GM23338 (cell line): ENCODE results near the gene PAIP2. TPM values are rescaled to one million over a fixed set of nuclear protein-coding genes. Genes with fewer than 3 reads are reported as not detected.

Experiments
- ATAC-seq: fragments of 200-7000 bp; cut with Tn5 transposase; 3 replicates; pipeline ENCODE4 v1.9.1; 2020
- DNase-seq: peaks from one replicate; pipeline ENCODE4 v3.0.0-alpha.2; 2015; ENCODE audit warnings: low spot score
- H2AFZ ChIP-seq: fragments of 200-600 bp; sonication (generic); 2 replicates; pipeline ENCODE4 v1.8.0; 2016; ENCODE audit warnings: antibody characterized with exemption, mild to moderate bottlenecking, moderate library complexity
- H3F3A ChIP-seq: fragments of 200-600 bp; sonication (generic); replicated peaks from 2 replicates; pipeline ENCODE4 v1.8.0; 2017; ENCODE audit warnings: antibody characterized with exemption, mixed run types, low read depth
- H3K27ac ChIP-seq: fragments of 200-600 bp; sonication (generic); 2 replicates; pipeline ENCODE4 v1.6.1; 2016; ENCODE audit warnings: low read depth
- H3K27me3 ChIP-seq: fragments of 200-600 bp; sonication (generic); 2 replicates; pipeline ENCODE4 v1.8.0; 2016; ENCODE audit warnings: mild to moderate bottlenecking, mixed run types, moderate library complexity; ENCODE audit not compliant: insufficient read depth
- H3K36me3 ChIP-seq: fragments of 200-600 bp; sonication (generic); 2 replicates; pipeline ENCODE4 v1.8.0; 2016; ENCODE audit warnings: mild to moderate bottlenecking; ENCODE audit not compliant: insufficient read depth
- H3K4me1 ChIP-seq: fragments of 200-600 bp; sonication (generic); 2 replicates; pipeline ENCODE4 v1.8.0; 2016; ENCODE audit warnings: mild to moderate bottlenecking, moderate library complexity; ENCODE audit not compliant: insufficient read depth
- H3K4me2 ChIP-seq: fragments of 200-600 bp; sonication (generic); 2 replicates; pipeline ENCODE4 v1.7.1; 2017; ENCODE audit warnings: mixed run types
- H3K4me3 ChIP-seq: fragments of 200-600 bp; sonication (generic); 2 replicates; pipeline ENCODE4 v1.6.1; 2016; ENCODE audit warnings: mixed run types
- H3K79me2 ChIP-seq: fragments of 200-600 bp; sonication (generic); replicated peaks from 2 replicates; pipeline ENCODE4 v1.8.0; 2017; ENCODE audit warnings: mild to moderate bottlenecking; ENCODE audit not compliant: insufficient read depth
- H3K9me2 ChIP-seq: fragments of 200-600 bp; sonication (generic); 2 replicates; pipeline ENCODE4 v1.8.0; 2017; ENCODE audit not compliant: insufficient read depth
- H4K20me1 ChIP-seq: fragments of 200-600 bp; sonication (generic); replicated peaks from 2 replicates; pipeline ENCODE4 v1.8.0; 2017; ENCODE audit warnings: mild to moderate bottlenecking; ENCODE audit not compliant: insufficient read depth
- H3K27ac Mint-ChIP-seq: 2 replicates; pipeline ENCODE4 v1.8.0; 2020; ENCODE audit warnings: inconsistent platforms, mild to moderate bottlenecking, moderate library complexity, mixed read lengths
- H3K27me3 Mint-ChIP-seq: 3 replicates; pipeline ENCODE4 v1.8.0; 2022; ENCODE audit warnings: low read depth, mild to moderate bottlenecking, moderate library complexity, mixed read lengths, inconsistent platforms; ENCODE audit not compliant: insufficient read depth, poor library complexity
- H3K36me3 Mint-ChIP-seq: 3 replicates; pipeline ENCODE4 v1.8.0; 2021; ENCODE audit warnings: low read depth, mild to moderate bottlenecking, inconsistent platforms, moderate library complexity, mixed read lengths
- H3K4me1 Mint-ChIP-seq: 3 replicates; pipeline ENCODE4 v1.8.0; 2020; ENCODE audit warnings: mild to moderate bottlenecking, inconsistent platforms, mixed read lengths
- H3K4me3 Mint-ChIP-seq: 3 replicates; pipeline ENCODE4 v1.8.0; 2021; ENCODE audit warnings: moderate library complexity, mild to moderate bottlenecking, inconsistent platforms, mixed read lengths
- H3K9me3 Mint-ChIP-seq: 3 replicates; pipeline ENCODE4 v1.8.0; 2020; ENCODE audit warnings: moderate library complexity, mild to moderate bottlenecking, inconsistent platforms, mixed read lengths
- CREB1 ChIP-seq: fragments of 250-450 bp; sonication (Bioruptor Pico); IDR thresholded peaks from 2 replicates; pipeline ENCODE4 v1.5.0; 2020; ENCODE audit warnings: low read depth, mild to moderate bottlenecking, moderate library complexity
- EZH2phosphoT487 ChIP-seq: fragments of 200-600 bp; sonication (generic); IDR thresholded peaks from one replicate; pipeline ENCODE4 v1.8.1; 2018; ENCODE audit warnings: antibody characterized with exemption; ENCODE audit not compliant: unreplicated experiment
- JUNB ChIP-seq: IDR thresholded peaks from one replicate; pipeline ENCODE4 v1.6.1; 2016; ENCODE audit warnings: antibody characterized with exemption; ENCODE audit not compliant: unreplicated experiment
- NANOG ChIP-seq: IDR thresholded peaks from 2 replicates; pipeline ENCODE4 v1.6.1; 2016; ENCODE audit warnings: antibody characterized with exemption, borderline replicate concordance
- POLR2AphosphoS5 ChIP-seq: IDR thresholded peaks from 2 replicates; pipeline ENCODE4 v1.6.1; 2016; ENCODE audit warnings: antibody characterized with exemption, low read depth
- REST ChIP-seq: IDR thresholded peaks from one replicate; pipeline ENCODE4 v1.6.1; 2018; ENCODE audit warnings: antibody characterized with exemption; ENCODE audit not compliant: unreplicated experiment
- STAT1 ChIP-seq: IDR thresholded peaks from one replicate; pipeline ENCODE4 v1.6.1; 2016; ENCODE audit warnings: antibody characterized with exemption; ENCODE audit not compliant: unreplicated experiment
- ZNF331 ChIP-seq: fragments of 250-450 bp; sonication (Bioruptor Pico); IDR thresholded peaks from 2 replicates; pipeline ENCODE4 v1.5.0; 2020; ENCODE audit warnings: low read depth, mild to moderate bottlenecking, moderate library complexity
- polyA plus RNA-seq: library from polyadenylated mRNA; unstranded; fragments of >200 nt; fragmentation: Nextera tagmentation; extraction: Ambion mirVana; gene quantifications from 2 replicates; pipeline ENCODE4 v1.2.1, GENCODE V29; 2016
- total RNA-seq: library from RNA; depleted of rRNA; stranded (reverse); fragments of >200 nt; shearing (Covaris generic); gene quantifications from 2 replicates; pipeline ENCODE4 v1.2.3, GENCODE V29; 2014
- TF ChIP-seq, protein P1 (sequence below): IDR thresholded peaks from 2 replicates; pipeline ENCODE4 v1.6.1; 2016; ENCODE audit warnings: antibody characterized with exemption
- TF ChIP-seq, protein P2 (sequence below), 2 experiments: fragments of 200-600 bp in 1 of 2; sonication (generic) in 1 of 2; conservative IDR thresholded peaks; 2 replicates each; pipeline versions ENCODE4 v1.5.1 to v1.6.1; 2016 to 2017; ENCODE audit warnings: antibody characterized with exemption in 2 of 2, low read depth in 2 of 2, mild to moderate bottlenecking in 2 of 2, moderate library complexity in 1 of 2

The PAIP2 gene
- total and polyA plus RNA-seq, 2 experiments from 2014 or later = 132 to 277 TPM

DNA sequence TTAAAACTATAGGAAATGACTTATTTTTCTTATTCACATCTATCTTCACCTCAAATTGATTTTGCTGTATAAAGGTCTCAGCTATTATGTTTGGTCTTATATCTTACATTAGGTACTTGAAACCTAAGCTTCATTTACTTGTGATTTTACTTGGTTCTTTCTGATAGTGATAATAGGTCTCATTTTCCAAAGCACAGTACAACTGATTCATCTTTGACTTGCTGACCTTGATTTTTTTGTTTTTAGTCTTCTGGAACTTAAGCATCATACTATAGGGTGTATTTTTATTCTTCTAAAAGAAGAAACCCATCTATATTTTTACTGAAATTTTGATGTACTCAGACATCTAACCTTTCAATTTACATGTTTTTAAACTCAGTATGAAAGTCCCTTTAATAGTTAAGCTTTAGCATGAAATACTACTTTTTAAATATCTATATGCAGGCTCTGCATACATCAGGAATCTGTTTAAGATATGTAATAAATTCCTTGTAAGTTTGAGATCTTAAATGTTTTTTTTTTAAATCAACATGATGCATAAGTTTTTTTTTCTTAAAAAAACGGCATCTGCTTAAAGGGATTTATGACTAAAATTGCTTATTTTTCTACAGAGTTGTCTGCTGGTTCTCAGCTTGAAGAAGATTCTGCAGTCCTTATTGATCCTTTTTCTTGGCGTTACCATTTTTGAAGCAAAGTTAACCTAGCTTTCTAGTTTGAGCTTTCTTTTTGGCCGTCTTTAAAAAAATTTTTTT lies 34.9 kb upstream of the PAIP2 start:
- Histone ChIP-seq H3F3A (no peaks in the 10 kb centered on the region), H3K36me3 (no peaks in the 10 kb centered on the region), H3K4me3 (no peak overlapping the region), H3K9me2 (no peaks in the 10 kb centered on the region), H3K27me3 (no peaks in the 10 kb centered on the region), H3K79me2 (peaks cover 100% of the 10 kb centered on the region), H4K20me1 (peaks cover 91% of the 10 kb centered on the region), H2AFZ (no peak overlapping the region), H3K4me2 (no peak overlapping the region), H3K27ac (no peak overlapping the region), H3K4me1 (peaks cover 64% of the 10 kb centered on the region)
- DNase-seq (no peak), ATAC-seq (no peak)
- TF ChIP-seq, protein P1, sequence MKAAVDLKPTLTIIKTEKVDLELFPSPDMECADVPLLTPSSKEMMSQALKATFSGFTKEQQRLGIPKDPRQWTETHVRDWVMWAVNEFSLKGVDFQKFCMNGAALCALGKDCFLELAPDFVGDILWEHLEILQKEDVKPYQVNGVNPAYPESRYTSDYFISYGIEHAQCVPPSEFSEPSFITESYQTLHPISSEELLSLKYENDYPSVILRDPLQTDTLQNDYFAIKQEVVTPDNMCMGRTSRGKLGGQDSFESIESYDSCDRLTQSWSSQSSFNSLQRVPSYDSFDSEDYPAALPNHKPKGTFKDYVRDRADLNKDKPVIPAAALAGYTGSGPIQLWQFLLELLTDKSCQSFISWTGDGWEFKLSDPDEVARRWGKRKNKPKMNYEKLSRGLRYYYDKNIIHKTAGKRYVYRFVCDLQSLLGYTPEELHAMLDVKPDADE = no peak
- TF ChIP-seq REST (no peak), CREB1 (CRISPR knock-in tag) (no peak), EZH2phosphoT487 (no peak)
- Mint-ChIP-seq H3K9me3 (no peaks in the 10 kb centered on the region), H3K36me3 (peaks cover 8% of the 10 kb centered on the region; the same call in 2 of the 3 replicates), H3K27ac (no peak overlapping the region), H3K4me1 (peaks cover 71% of the 10 kb centered on the region), H3K27me3 (no peaks in the 10 kb centered on the region), H3K4me3 (no peak overlapping the region)

DNA sequence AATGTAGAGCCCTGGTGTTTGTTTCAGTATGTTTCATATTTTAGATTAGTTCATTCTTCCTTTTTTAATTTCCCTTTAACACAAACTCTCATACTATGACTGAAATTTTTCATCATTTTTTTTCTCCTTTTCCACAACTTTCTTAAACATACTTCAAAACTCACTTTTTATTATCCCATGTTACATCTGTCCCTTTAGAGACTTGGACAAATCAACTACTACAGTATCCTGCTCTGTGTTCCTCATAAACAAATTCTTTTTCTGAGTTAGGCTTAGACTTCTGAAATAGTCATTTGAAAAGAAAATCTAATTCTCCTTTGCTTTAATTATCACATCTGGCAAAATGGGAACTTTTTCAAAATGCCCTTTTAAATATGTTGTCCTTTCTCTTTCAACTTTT lies 32.9 kb upstream of the PAIP2 start:
- Histone ChIP-seq H3K27ac (no peak overlapping the region), H3K27me3 (no peaks in the 10 kb centered on the region), H2AFZ (no peak overlapping the region), H3K9me2 (no peaks in the 10 kb centered on the region), H4K20me1 (peaks cover 90% of the 10 kb centered on the region), H3K4me2 (no peak overlapping the region), H3K79me2 (peaks cover 100% of the 10 kb centered on the region), H3K4me3 (no peak overlapping the region), H3K36me3 (no peaks in the 10 kb centered on the region), H3F3A (no peaks in the 10 kb centered on the region), H3K4me1 (peaks cover 63% of the 10 kb centered on the region)
- peaks cover 66% of the 10 kb centered on the region for H3K4me1 Mint-ChIP-seq
- H3K4me3 Mint-ChIP-seq = no peak overlapping the region
- no peaks in the 10 kb centered on the region for H3K27me3 Mint-ChIP-seq
- ATAC-seq (no peak), DNase-seq (no peak)
- no peak overlapping the region for H3K27ac Mint-ChIP-seq
- no peaks in the 10 kb centered on the region for H3K9me3 Mint-ChIP-seq
- H3K36me3 Mint-ChIP-seq = peaks cover 5% of the 10 kb centered on the region; the same call in 2 of the 3 replicates
- TF ChIP-seq EZH2phosphoT487 (no peak), JUNB (no peak), POLR2AphosphoS5 (no peak), REST (no peak), STAT1 (no peak), NANOG (no peak), ZNF331 (CRISPR knock-in tag) (no peak), CREB1 (CRISPR knock-in tag) (no peak)
- TF ChIP-seq, protein P1 = no peak
- TF ChIP-seq, protein P2, sequence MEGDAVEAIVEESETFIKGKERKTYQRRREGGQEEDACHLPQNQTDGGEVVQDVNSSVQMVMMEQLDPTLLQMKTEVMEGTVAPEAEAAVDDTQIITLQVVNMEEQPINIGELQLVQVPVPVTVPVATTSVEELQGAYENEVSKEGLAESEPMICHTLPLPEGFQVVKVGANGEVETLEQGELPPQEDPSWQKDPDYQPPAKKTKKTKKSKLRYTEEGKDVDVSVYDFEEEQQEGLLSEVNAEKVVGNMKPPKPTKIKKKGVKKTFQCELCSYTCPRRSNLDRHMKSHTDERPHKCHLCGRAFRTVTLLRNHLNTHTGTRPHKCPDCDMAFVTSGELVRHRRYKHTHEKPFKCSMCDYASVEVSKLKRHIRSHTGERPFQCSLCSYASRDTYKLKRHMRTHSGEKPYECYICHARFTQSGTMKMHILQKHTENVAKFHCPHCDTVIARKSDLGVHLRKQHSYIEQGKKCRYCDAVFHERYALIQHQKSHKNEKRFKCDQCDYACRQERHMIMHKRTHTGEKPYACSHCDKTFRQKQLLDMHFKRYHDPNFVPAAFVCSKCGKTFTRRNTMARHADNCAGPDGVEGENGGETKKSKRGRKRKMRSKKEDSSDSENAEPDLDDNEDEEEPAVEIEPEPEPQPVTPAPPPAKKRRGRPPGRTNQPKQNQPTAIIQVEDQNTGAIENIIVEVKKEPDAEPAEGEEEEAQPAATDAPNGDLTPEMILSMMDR (conservative IDR thresholded peaks at IDR 0.05; ENCODE audit: low read depth in 2 of 2) = no peak
